Measurements from ENCODE around the gene EVPL. TPM values are rescaled to one million over a fixed set of nuclear protein-coding genes. Genes with fewer than 3 reads are reported as not detected.

Gene EVPL
- total RNA-seq, 2 experiments from 2014 or later = 0.04 to 0.16 TPM

Other genes with a start within 250 kb of the EVPL start
- 10 to 100 TPM; 24.5 to 33.7 TPM for gene UNK, start 242.5 kb downstream of the EVPL start, total RNA-seq
- gene UNC13D, start 182.9 kb downstream of the EVPL start, total RNA-seq = 100 to 1,000 TPM; 106 to 133 TPM
- 10 to 100 TPM; 68.7 to 74.1 TPM for gene WBP2, start 172.0 kb downstream of the EVPL start, total RNA-seq
- 10 to 100 TPM; 13.4 to 19.9 TPM for gene TRIM47, start 148.7 kb downstream of the EVPL start, total RNA-seq
- gene TRIM65, start 130.4 kb downstream of the EVPL start, total RNA-seq = 10 to 100 TPM; 28.9 to 31.9 TPM
- 100 to 1,000 TPM in 1 of 2 experiments, 10 to 100 TPM in 1; 98.0 to 115 TPM for gene MRPL38, start 122.4 kb downstream of the EVPL start, total RNA-seq
- 10 to 100 TPM; 16.2 to 18.0 TPM for gene FBF1, start 86.3 kb downstream of the EVPL start, total RNA-seq
- 10 to 100 TPM; 27.7 to 33.1 TPM for gene ACOX1, start 48.1 kb downstream of the EVPL start, total RNA-seq
- gene TEN1, start 48.1 kb downstream of the EVPL start, total RNA-seq = 10 to 100 TPM in 1 of 2 experiments, 1 to 10 TPM in 1; 9.8 to 13.6 TPM
- 1 to 10 TPM; 5.6 to 6.0 TPM for gene CDK3, start 26.5 kb downstream of the EVPL start, total RNA-seq
- 100 to 1,000 TPM; 151 to 174 TPM for gene SRP68, start 45.2 kb upstream of the EVPL start, total RNA-seq
- 1 to 10 TPM; 5.9 to 6.4 TPM for gene GALR2, start 47.5 kb upstream of the EVPL start, total RNA-seq
- gene ZACN, start 51.9 kb upstream of the EVPL start, total RNA-seq = 1 to 10 TPM; 4.8 to 5.4 TPM
- 10 to 100 TPM; 73.0 to 77.0 TPM for gene EXOC7, start 76.5 kb upstream of the EVPL start, total RNA-seq
- gene FOXJ1, start 113.9 kb upstream of the EVPL start, total RNA-seq = under 1 TPM; 0.47 to 0.53 TPM
- 10 to 100 TPM; 24.0 to 39.4 TPM for gene RNF157, start 213.2 kb upstream of the EVPL start, total RNA-seq
- 100 to 1,000 TPM; 299 to 639 TPM for gene UBALD2, start 238.0 kb upstream of the EVPL start, total RNA-seq

Data from activated CD4-positive, alpha-beta T cell treated with anti-CD3 and anti-CD28 coated beads for 36 hours (primary cell).